PC-3 (cell line): ENCODE results near the gene HOXA6. TPM values are rescaled to one million over a fixed set of nuclear protein-coding genes. Genes with fewer than 3 reads are reported as not detected.

Experiments
- ATAC-seq: fragments of 200-7000 bp; cut with Tn5 transposase; 2 replicates; pipeline ENCODE4 v1.9.1; 2020; ENCODE audit warnings: mild to moderate bottlenecking, moderate library complexity
- BruUV-seq: library from RNA; stranded (reverse); fragments of 400-500 nt; replicated peaks from 2 replicates; lab custom pipeline; 2021; lab: Mats Ljungman, UMichigan
- CTCF ChIA-PET: fragments of 300-600 bp; sonication (Branson Sonifier 250); formaldehyde crosslinking; loops from one replicate; lab custom pipeline; 2022; ENCODE audit warnings: antibody characterized with exemption; lab: Charles Lee
- POLR2A ChIA-PET: fragments of 300-600 bp; sonication (Branson Sonifier 250); formaldehyde crosslinking; loops from one replicate; lab custom pipeline; 2022; ENCODE audit warnings: antibody characterized with exemption; ENCODE audit not compliant: unreplicated experiment; lab: Charles Lee
- DNase-seq: peaks from one replicate; pipeline ENCODE4 v3.0.0-alpha.2; 2015
- H2AFZ ChIP-seq: fragments of 300-600 bp; sonication (generic); 2 replicates; pipeline ENCODE4 v1.6.0; 2016; ENCODE audit warnings: antibody characterized with exemption, low read length
- H3F3A ChIP-seq: fragments of 300-600 bp; sonication (generic); one replicate; pipeline ENCODE4 v1.6.0; 2017; ENCODE audit warnings: antibody characterized with exemption, low read length, control low read depth, mild to moderate bottlenecking; ENCODE audit not compliant: unreplicated experiment
- H3K27ac ChIP-seq: fragments of 300-600 bp; sonication (generic); 2 replicates; pipeline ENCODE4 v1.5.1; 2016; ENCODE audit warnings: mild to moderate bottlenecking, low read length
- H3K27me3 ChIP-seq: fragments of 300-600 bp; sonication (generic); 2 replicates; pipeline ENCODE4 v1.6.1; 2016; ENCODE audit warnings: low read length, mixed read lengths
- H3K36me3 ChIP-seq: fragments of 300-600 bp; sonication (generic); 2 replicates; pipeline ENCODE4 v1.6.1; 2016; ENCODE audit warnings: low read depth, mixed run types, low read length, mixed read lengths
- H3K4me1 ChIP-seq: fragments of 300-600 bp; sonication (generic); 2 replicates; pipeline ENCODE4 v1.5.1; 2016; ENCODE audit warnings: low read length; ENCODE audit not compliant: insufficient read depth
- H3K4me2 ChIP-seq: fragments of 300-600 bp; sonication (generic); 2 replicates; pipeline ENCODE4 v1.6.0; 2016; ENCODE audit warnings: low read length
- H3K4me3 ChIP-seq: fragments of 300-600 bp; sonication (generic); 2 replicates; pipeline ENCODE4 v1.5.1; 2016; ENCODE audit warnings: mild to moderate bottlenecking, low read length, mixed read lengths
- H3K79me2 ChIP-seq: fragments of 300-600 bp; sonication (generic); 2 replicates; pipeline ENCODE4 v1.6.1; 2017; ENCODE audit warnings: low read length, mixed read lengths
- H3K9ac ChIP-seq: fragments of 300-600 bp; sonication (generic); 2 replicates; pipeline ENCODE4 v1.6.0; 2016; ENCODE audit warnings: mild to moderate bottlenecking, low read length
- H3K9me2 ChIP-seq: fragments of 300-600 bp; sonication (generic); replicated peaks from 2 replicates; pipeline ENCODE4 v1.6.1; 2016; ENCODE audit warnings: mixed run types, low read length, mixed read lengths
- H3K9me3 ChIP-seq: fragments of 300-600 bp; sonication (generic); 2 replicates; pipeline ENCODE4 v1.6.1; 2016; ENCODE audit warnings: low read length, mixed read lengths
- H4K20me1 ChIP-seq: fragments of 300-600 bp; sonication (generic); 2 replicates; pipeline ENCODE4 v1.6.1; 2016; ENCODE audit warnings: low read length, mixed read lengths
- EZH2 ChIP-seq: fragments of 300-600 bp; sonication (generic); IDR thresholded peaks from one replicate; pipeline ENCODE4 v1.6.1; 2017; ENCODE audit warnings: antibody characterized with exemption, mild to moderate bottlenecking, low read length; ENCODE audit not compliant: unreplicated experiment
- EZH2phosphoT487 ChIP-seq: fragments of 300-600 bp; sonication (generic); IDR thresholded peaks from 2 replicates; pipeline ENCODE4 v1.6.1; 2018; ENCODE audit warnings: mild to moderate bottlenecking, antibody characterized with exemption, low read length, borderline replicate concordance
- intact Hi-C: fragments of 100-400 bp; cut with micrococcal nuclease; formaldehyde crosslinking; loops from 2 replicates; pipeline ENCODE4 v1.9.0; 2023
- total RNA-seq: library from RNA; depleted of rRNA; stranded (reverse); fragments of >200 nt; gene quantifications from 2 replicates; pipeline ENCODE4 v1.2.3, GENCODE V29; 2014
- TF ChIP-seq, protein P1 (sequence below): fragments of 300-600 bp; sonication (generic); conservative IDR thresholded peaks from 2 replicates; pipeline ENCODE4 v1.5.1; 2017; ENCODE audit warnings: antibody characterized with exemption, low read depth, mild to moderate bottlenecking, low read length

Gene HOXA6
- total RNA-seq, 1 experiment from 2014 or later: 8.3 TPM

DNA sequence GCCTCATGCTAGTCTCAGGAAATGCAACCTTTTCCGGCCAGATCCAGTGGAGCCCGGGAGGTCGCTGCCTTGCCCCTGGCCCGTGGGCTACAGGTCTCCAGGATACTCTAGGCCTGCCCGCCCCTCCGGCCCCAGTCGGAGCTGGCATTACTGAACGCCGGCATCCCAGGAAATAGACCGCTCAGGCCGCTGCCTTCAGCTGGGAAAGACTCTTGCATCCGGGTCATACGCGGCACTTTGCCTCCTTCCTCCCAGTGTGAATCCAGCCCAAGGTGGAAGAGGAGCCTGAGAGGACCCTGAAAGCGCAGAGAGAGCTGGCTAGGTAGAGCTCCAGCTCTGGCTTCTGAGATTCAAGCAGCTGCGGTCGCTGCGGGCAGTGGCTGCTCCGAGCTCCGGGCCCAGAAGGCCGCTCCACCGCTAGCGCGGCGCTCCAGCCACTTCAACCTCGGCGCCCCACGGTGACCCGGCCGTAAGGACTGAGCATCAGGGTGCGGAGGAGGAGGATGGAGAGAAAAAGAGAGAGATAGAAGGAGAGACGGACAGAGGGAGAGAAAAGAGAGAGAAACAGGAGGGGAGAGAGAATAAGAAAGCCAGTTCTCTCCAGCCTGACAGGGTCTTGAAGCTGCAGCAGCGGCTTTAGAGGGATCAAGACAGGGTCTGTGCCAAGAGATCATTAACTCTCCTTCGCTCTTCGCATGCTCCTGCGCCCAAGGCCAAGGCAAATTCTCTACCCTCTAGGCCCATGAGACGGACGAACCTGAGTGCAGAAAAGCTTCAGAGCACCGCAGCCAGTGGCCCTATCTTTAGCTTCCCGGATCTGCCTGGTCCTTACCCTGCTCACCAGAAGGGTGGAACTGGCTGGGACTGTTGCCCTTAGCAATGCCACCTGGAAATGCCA, 28.3 kb upstream of the HOXA6 start:
- Histone ChIP-seq H3K9ac (peak overlapping the region; percentile 90), H3K36me3 (no peaks in the 10 kb centered on the region), H3K27me3 (no peaks in the 10 kb centered on the region), H3K4me2 (peak overlapping the region; percentile 93), H3K27ac (peak overlapping the region; percentile 97), H3K79me2 (peaks cover 99% of the 10 kb centered on the region), H3K4me1 (peaks cover 26% of the 10 kb centered on the region), H2AFZ (no peak overlapping the region), H3F3A (no peaks in the 10 kb centered on the region), H4K20me1 (no peaks in the 10 kb centered on the region), H3K9me2 (no peaks in the 10 kb centered on the region), H3K4me3 (peak overlapping the region; percentile 84), H3K9me3 (no peaks in the 10 kb centered on the region)
- ChIA-PET POLR2A (interaction anchor here (0.6 to 1.6 kb wide), 7 partner anchors 9 to 976 kb away, joined by 3 to 9 read pairs (median 4); partner anchors contain the start of genes HOXA11 and HOXA9), CTCF (interaction anchor here (0.6 to 0.9 kb wide), 4 partner anchors 16 to 806 kb away, joined by 6 to 10 read pairs (median 8); no protein-coding TSS in a partner anchor)
- intact Hi-C loops: loop anchor here (1.0 kb wide), 2 partner anchors 10 to 11 kb away; partner anchors contain the start of gene HOXA9
- DNase-seq: no peak
- TSS peak; percentile 27 for BruUV-seq
- TF ChIP-seq EZH2phosphoT487 (no peak), EZH2 (no peak)
- TF ChIP-seq, protein P1, sequence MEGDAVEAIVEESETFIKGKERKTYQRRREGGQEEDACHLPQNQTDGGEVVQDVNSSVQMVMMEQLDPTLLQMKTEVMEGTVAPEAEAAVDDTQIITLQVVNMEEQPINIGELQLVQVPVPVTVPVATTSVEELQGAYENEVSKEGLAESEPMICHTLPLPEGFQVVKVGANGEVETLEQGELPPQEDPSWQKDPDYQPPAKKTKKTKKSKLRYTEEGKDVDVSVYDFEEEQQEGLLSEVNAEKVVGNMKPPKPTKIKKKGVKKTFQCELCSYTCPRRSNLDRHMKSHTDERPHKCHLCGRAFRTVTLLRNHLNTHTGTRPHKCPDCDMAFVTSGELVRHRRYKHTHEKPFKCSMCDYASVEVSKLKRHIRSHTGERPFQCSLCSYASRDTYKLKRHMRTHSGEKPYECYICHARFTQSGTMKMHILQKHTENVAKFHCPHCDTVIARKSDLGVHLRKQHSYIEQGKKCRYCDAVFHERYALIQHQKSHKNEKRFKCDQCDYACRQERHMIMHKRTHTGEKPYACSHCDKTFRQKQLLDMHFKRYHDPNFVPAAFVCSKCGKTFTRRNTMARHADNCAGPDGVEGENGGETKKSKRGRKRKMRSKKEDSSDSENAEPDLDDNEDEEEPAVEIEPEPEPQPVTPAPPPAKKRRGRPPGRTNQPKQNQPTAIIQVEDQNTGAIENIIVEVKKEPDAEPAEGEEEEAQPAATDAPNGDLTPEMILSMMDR: no peak
- no peak for ATAC-seq

- no peaks in the 10 kb centered on the region for H3F3A ChIP-seq
- peak overlapping the region; percentile 93 for H3K4me2 ChIP-seq
- H3K9me2 ChIP-seq: no peaks in the 10 kb centered on the region
- peak; percentile 49 for ATAC-seq
- 0 out of 2 replicates have a peak, but pooled peaks cover 4% of the 10 kb centered on the region for H3K36me3 ChIP-seq
- no peaks in the 10 kb centered on the region for H3K9me3 ChIP-seq
- H3K79me2 ChIP-seq: peaks cover 99% of the 10 kb centered on the region
- H3K27ac ChIP-seq: peak overlapping the region; percentile 97
- H2AFZ ChIP-seq: no peak overlapping the region
- POLR2A ChIA-PET: interaction anchor here (0.6 to 1.6 kb wide), 7 partner anchors 8 to 975 kb away, joined by 3 to 9 read pairs (median 4); partner anchors contain the start of genes HOXA11 and HOXA9
- CTCF ChIA-PET: interaction anchor here (0.6 to 0.9 kb wide), 4 partner anchors 15 to 805 kb away, joined by 6 to 10 read pairs (median 8); no protein-coding TSS in a partner anchor
- no peaks in the 10 kb centered on the region for H3K27me3 ChIP-seq
- DNase-seq: peak; percentile 89
- H4K20me1 ChIP-seq: no peaks in the 10 kb centered on the region
- intact Hi-C loops: loop anchor here (1.0 kb wide), 1 partner anchor 10 kb away; the partner anchor contains the start of gene HOXA9
- peak overlapping the region; percentile 90 for H3K9ac ChIP-seq
- no TSS peak for BruUV-seq
- TF ChIP-seq, protein P1: no peak
- no peak for TF ChIP-seq EZH2
- TF ChIP-seq EZH2phosphoT487: no peak
- peaks cover 18% of the 10 kb centered on the region for H3K4me1 ChIP-seq
- H3K4me3 ChIP-seq: peak overlapping the region; percentile 84
Observed at GRCh38 chr7:27174874-27175625, 27.5 kb upstream of the HOXA6 start.
